Measurements from ENCODE around the gene GPI. TPM values are rescaled to one million over a fixed set of nuclear protein-coding genes. Genes with fewer than 3 reads are reported as not detected.

The GPI gene
- total RNA-seq, 3 donors from 2014 or later (not counting 1 experiment from before 2014, with no cell fraction given) = 98.5 to 132 (median 104) TPM

- ATAC-seq (peak; percentile 20 to 60 (median 41)), DNase-seq (peak; percentile 56 to 81)
- Histone ChIP-seq H3K27me3 (ENCODE audit: control insufficient read depth, insufficient read depth, low read length) (no peaks in the 10 kb centered on the region), H3K4me3 (ENCODE audit: low read length) (no peak overlapping the region), H3K27ac (ENCODE audit: low read length) (no peak overlapping the region), H3K4me1 (ENCODE audit: control insufficient read depth, insufficient read depth, low read length) (peaks cover 21% of the 10 kb centered on the region), H3K9me3 (ENCODE audit: control insufficient read depth, insufficient read depth, low read length) (no peaks in the 10 kb centered on the region), H3K36me3 (ENCODE audit: control insufficient read depth, insufficient read depth, low read length) (peaks cover 29% of the 10 kb centered on the region)
- H3K27ac Mint-ChIP-seq = peak overlapping the region in 1 of 2 donors; percentile 21
- no peaks in the 10 kb centered on the region for H3K9me3 Mint-ChIP-seq
- peak; percentile 75 for TF ChIP-seq CTCF (IDR thresholded peaks at IDR 0.05)
- no peaks in the 10 kb centered on the region for H3K27me3 Mint-ChIP-seq (ENCODE audit: low read depth in 2 of 2)
- H3K36me3 Mint-ChIP-seq = no peaks in the 10 kb centered on the region
- 55% methylated on average over 7 of the region's 7 CpGs for WGBS (ENCODE audit: insufficient coverage)
- H3K4me3 Mint-ChIP-seq = no peak overlapping the region
- intact Hi-C loops (cut with micrococcal nuclease) = no loop called here
- H3K4me1 Mint-ChIP-seq = peaks cover 22 to 24% of the 10 kb centered on the region in 2 donors
These were observed 19.0 kb upstream of the GPI start for GRCh38 chr19:34345947-34346351.

GRCh38 chr19:34347561-34348165 is 17.3 kb upstream of the GPI start:
- no peak overlapping the region for H3K4me3 Mint-ChIP-seq
- no peak overlapping the region for H3K27ac Mint-ChIP-seq
- DNase-seq (no peak), ATAC-seq (no peak)
- WGBS (ENCODE audit: insufficient coverage) = 94% methylated on average over 19 of the region's 19 CpGs
- peaks cover 27 to 31% of the 10 kb centered on the region in 2 donors for H3K4me1 Mint-ChIP-seq
- intact Hi-C loops (cut with micrococcal nuclease) = no loop called here
- H3K36me3 Mint-ChIP-seq = no peaks in the 10 kb centered on the region
- no peaks in the 10 kb centered on the region for H3K27me3 Mint-ChIP-seq (ENCODE audit: low read depth in 2 of 2)
- H3K27ac ChIP-seq (ENCODE audit: low read length) = no peak overlapping the region
- no peaks in the 10 kb centered on the region for H3K9me3 ChIP-seq (ENCODE audit: control insufficient read depth, insufficient read depth, low read length)
- no peak overlapping the region for H3K4me3 ChIP-seq (ENCODE audit: low read length)
- no peaks in the 10 kb centered on the region for H3K9me3 Mint-ChIP-seq
- no peaks in the 10 kb centered on the region for H3K27me3 ChIP-seq (ENCODE audit: control insufficient read depth, insufficient read depth, low read length)
- peaks cover 38% of the 10 kb centered on the region for H3K4me1 ChIP-seq (ENCODE audit: control insufficient read depth, insufficient read depth, low read length)
- H3K36me3 ChIP-seq (ENCODE audit: control insufficient read depth, insufficient read depth, low read length) = peaks cover 16% of the 10 kb centered on the region
- TF ChIP-seq CTCF (IDR thresholded peaks at IDR 0.05) = no peak

- intact Hi-C loops (cut with micrococcal nuclease) = no loop called here
- Histone ChIP-seq H3K36me3 (ENCODE audit: control insufficient read depth, insufficient read depth, low read length) (peaks cover 22% of the 10 kb centered on the region), H3K27me3 (ENCODE audit: control insufficient read depth, insufficient read depth, low read length) (no peaks in the 10 kb centered on the region), H3K27ac (ENCODE audit: low read length) (peak overlapping the region; percentile 64), H3K4me3 (ENCODE audit: low read length) (no peak overlapping the region), H3K4me1 (ENCODE audit: control insufficient read depth, insufficient read depth, low read length) (peaks cover 43% of the 10 kb centered on the region), H3K9me3 (ENCODE audit: control insufficient read depth, insufficient read depth, low read length) (no peaks in the 10 kb centered on the region)
- 93% methylated on average over 11 of the region's 11 CpGs for WGBS (ENCODE audit: insufficient coverage)
- no peaks in the 10 kb centered on the region for H3K9me3 Mint-ChIP-seq
- no peak overlapping the region for H3K4me3 Mint-ChIP-seq
- ATAC-seq (no peak), DNase-seq (no peak)
- no peaks in the 10 kb centered on the region for H3K36me3 Mint-ChIP-seq
- no peaks in the 10 kb centered on the region for H3K27me3 Mint-ChIP-seq (ENCODE audit: low read depth in 2 of 2)
- no peak for TF ChIP-seq CTCF (IDR thresholded peaks at IDR 0.05)
- H3K27ac Mint-ChIP-seq = peak overlapping the region; percentile 84 to 86
- peaks cover 27 to 31% of the 10 kb centered on the region in 2 donors for H3K4me1 Mint-ChIP-seq
These were observed 16.0 kb upstream of the GPI start for GRCh38 chr19:34348899-34349487.

Measured in natural killer cell (primary cell).